ENCODE data around the gene PTPN14. TPM values are rescaled to one million over a fixed set of nuclear protein-coding genes. Genes with fewer than 3 reads are reported as not detected.
"Not testable (repeated sequence)": the region's sequence is repeated elsewhere in the genome, so short reads cannot be mapped to it uniquely, and the experiment has no call there.

PTPN14 gene
- total RNA-seq, 1 donor from 2014 or later = 73.3 TPM

DNA sequence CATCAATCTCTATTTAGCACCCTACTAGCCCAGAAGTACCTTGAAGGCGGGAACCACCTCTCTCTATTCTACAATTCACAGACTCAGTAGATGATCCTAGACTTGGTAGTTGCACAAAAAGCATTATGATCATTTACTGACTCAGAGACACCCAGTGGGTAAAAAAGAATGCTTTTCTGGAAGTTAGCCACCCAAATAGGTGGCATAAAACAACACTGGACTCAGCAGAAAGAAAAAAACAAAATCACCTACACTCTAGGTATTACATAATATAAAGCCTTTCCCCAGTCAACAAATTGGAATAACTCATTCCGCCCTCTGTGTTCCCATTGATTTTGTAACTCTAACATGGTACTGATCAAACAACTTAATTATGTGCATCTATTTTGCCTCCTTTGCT is 126.3 kb downstream of the PTPN14 start:
- DNase-seq = no peak

DNA sequence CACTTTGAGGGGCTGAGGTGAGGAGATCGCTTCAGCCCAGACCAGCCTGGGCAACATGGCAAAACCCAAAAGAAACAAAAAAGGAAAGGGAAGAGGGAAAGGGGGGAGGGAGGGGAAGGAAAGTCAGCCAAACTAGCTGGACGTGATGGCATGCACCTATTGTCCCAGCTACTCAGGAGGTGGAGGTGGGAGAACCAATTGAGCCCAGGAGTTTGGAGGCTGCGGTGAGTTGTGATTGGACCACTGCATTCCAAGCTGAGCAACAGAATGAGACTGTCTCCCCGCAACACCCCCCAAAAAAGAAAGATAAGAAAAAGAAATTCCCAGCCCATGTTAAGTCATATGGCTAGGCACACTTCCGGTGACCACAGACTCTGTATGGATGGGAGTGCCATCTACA is 128.4 kb downstream of the PTPN14 start:
- no peak for DNase-seq

DNA sequence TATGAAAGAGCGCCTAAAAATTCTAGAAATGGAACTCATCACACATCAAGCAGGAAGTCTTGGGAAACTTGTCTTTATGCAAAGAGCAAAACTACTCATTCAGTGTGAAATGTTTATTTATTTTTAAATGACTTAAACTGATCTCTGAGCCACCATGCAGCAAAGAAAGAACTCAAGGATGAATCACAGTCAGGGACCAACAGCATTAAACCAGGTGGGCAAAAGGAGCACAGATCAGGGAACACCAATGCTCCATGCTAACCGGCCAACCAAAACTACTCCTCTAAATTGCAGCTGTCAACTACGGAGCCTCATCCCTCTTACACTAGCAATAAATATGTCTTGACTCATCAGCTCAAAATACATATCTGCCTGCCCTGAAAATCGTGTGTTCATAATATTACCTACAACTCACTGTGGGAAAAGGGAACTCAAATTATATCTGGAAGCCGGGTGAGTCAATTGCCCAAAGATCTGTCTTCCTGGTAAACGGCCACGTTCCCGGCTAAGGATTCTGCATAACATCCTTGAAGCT is 129.2 kb downstream of the PTPN14 start:
- peak; percentile 78 for DNase-seq

DNA sequence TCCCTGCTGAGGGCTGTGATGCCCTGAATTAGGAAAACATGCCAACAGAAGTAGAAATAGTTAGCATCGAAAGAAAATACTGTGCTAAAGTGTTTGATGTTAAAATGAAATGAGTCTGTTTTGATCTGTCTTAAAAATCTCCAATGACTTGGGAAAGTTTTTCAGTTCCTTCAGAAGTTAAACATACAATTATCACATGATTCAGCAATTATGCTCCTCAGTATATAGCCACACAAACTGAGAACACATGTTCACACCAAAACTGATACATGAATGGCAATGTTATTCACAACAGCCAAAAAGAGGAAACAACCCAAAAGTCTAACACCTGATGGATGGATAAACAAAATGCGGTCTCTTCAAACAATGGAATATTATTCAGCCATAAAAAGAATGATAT is 130.6 kb downstream of the PTPN14 start:
- DNase-seq = no peak

DNA sequence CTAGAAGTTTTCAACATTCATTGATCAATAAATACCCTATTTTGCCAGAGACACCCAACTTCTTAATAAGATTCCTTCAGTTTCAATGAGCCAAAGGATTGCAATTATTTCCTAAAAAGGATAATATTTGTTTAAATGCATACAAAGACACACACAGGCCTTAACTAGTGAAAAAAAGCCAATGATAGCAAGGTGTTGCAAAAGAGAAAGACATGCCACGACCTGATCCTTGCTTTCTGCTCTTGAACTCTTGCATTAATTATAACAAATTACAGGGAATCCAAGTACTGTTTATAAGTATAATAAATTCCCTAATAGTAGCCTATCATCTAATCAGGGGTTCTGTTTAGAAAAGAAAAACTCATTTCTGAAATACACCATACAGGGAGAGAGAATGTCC is 131.1 kb downstream of the PTPN14 start:
- no peak for DNase-seq

DNA sequence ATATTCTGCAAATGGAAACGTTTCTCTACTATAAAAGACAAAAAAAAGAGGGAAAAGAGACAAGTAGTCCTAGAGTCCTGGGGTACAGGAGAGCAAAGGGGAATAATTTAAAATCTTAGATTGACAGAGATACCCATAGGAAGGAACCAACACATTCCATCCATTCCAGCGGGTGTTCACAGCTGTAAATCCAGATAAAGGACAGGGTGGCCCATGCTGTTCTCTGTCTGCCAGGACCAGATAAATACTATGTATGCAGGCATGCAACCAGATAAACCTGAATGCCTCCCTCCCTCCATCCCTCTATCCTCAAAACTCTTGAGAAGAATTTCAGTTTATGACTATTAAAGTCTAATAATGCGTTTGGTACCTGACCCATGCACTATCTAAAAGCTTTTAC is 131.8 kb downstream of the PTPN14 start:
- DNase-seq = no peak

DNA sequence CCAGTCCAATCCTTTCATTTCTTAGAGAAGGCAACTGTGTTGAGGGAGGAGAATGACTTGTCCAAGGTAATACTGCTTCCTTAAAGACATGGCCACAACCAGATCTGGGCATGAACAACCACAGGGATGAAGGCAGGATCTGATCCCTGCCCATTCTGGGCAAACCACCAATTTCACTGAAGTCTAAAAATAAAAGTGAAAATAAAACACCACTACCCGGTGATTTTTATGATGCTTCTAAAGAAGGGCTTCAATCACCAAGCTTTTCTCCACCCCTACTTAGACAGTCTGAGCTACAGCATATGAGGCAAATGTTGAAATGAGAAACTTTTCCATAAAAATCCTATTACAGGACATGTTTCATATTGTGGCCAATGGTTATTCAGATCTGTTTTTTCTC is 133.0 kb downstream of the PTPN14 start:
- DNase-seq = peak; percentile 31

DNA sequence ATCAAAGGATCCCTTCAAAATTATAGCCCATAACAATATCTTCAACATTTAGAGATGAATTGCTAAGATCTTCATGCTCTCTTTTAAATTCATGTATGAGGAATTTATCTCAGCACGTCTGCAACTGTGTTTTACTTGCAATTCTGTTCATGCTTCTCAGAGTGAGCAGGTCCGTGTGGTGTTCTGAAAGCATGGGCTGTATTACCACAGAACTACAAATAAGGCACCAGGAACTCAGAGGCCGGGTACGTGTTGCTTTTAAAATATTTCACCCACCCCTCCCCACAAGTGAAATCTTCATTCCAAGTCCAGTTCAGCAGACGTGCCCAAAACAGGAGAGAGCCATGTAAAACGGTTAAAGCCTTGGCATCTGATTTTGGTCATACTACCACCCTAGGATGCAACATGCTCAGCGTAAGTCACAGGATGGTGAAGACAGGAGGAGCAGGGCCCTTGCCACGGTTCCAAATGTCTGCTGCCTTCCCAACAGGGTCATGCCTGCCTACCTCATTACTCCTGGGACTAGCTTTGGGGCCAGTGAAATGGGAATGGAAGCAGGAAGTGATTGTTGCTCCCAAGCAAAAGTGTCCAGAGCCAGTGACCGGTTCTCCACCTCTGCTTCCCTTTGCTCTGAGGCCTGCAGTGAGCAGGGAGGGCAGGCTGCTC is 133.7 kb downstream of the PTPN14 start:
- peak; percentile 19 for DNase-seq

DNA sequence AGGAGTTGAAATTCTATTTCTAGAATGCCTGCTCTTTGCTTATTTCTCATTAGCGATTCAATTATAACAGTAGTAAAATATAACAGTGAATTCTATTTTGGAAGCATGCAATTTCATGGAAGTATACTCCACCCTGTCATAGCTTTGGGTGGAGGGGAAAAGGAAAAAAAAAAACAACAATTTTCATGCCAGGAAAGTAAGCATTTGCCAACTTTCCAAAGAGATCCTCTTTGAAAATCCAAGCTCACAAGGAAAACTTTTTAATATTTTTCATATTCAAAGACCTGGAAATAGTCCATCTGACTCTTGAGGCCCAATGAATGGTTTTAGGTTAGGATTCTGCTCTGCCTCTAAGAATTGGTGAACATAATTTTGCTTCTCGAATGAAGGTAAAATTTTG is 134.5 kb downstream of the PTPN14 start:
- no peak for DNase-seq

DNA sequence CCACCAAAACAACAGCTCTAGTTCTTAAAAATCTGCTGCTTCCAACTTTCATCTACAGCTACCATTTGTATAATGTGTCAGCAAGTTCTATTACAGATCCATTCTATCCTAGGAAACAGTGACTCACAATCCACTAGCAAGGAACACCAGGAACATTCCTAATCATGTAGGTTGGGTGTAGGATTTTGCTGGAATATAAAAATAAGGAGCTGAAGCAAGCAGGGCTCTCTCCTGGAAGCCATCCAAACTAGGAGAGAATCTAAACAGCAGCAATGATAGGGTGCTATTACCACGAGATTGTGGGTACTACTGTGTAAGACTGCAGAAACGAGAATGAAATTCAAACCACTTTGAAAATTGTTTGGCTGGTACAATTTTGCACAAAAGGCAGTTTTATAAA is 135.0 kb downstream of the PTPN14 start:
- peak; percentile 85 for DNase-seq

DNA sequence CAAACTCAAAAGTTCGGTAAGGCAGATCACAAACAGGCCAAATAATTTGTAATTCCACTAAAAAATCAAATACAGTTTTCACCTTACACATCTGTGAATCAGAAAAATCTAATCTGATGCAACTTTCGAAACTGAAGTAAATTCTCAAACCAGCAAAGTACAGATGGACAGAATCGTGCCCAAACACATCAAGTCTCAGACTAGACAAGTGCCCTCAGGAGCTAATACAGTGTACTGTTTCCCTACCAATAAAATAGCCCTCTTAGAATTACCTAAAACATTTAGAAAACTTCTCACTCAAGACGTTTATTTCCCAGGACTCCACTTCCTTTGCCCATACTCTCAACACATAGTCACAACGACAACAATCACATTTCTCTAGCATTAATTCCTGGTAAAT is 136.3 kb downstream of the PTPN14 start:
- DNase-seq = no peak

DNA sequence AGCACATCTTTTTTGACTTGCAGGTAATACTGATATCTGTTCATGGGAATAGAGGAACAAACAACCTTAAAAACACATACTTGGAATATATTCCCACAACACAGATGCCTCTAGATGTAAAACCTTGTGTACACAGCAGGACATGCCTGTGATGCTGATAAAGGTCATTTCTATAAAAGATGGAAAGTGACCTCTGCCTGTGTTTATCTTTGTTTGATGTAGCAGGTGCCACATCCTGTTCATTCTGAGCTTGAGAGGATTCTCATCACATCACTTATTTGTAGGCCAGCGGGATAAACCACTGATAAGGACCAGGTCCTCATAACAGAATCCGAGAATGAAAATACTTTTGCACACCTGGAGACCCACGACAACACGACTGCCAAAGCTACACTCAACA is 136.7 kb downstream of the PTPN14 start:
- DNase-seq = peak; percentile 58

DNA sequence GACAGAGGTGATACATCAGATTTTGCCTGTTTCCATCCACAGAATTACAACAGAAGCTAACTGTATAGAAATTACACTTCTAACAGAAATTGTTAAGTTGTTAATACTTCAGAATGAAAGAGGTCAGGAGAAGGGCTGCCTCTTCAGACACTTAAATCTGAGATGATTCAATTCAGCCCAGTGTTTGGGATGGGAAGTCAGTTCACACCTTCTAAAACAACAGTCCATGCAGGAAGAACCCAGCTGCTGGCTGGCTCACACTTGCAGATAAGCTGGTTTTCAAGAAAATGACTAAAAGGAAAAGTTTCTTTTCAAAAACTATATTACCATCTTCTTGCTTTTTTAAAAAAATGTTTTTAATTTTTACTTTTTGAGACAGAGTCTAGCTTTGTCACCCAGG is 138.1 kb downstream of the PTPN14 start:
- no peak for DNase-seq

DNA sequence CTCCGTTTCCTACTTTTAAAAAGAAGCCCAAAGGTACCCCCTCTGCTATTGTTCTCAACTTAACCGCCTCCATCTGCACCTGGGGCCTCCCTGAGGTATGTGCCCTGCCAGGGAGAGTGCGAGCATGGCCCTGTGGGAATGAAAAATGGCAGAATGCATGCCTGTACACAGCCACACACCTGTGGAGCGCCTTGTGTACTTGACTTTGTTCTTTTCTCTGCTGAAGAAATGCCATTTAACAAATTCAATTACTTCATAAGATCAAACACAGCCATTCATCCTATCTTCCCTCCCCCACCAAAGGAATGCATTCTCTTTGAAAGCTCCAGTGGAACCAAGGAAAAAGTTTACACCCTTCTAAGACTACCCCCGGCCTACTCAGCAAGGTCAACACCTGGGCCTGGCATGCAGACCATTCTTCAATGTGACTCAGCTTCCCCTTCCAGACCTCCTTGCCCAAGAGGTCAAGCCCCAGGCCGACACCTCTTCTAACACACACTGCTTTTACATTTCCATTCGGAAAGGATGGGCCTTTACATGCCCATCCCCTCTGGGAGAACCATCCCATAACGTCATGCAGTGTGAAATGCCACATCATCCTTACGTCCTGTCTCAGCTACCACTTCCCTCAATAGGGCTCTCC is 146.7 kb downstream of the PTPN14 start:
- peak; percentile 96 for DNase-seq

DNA sequence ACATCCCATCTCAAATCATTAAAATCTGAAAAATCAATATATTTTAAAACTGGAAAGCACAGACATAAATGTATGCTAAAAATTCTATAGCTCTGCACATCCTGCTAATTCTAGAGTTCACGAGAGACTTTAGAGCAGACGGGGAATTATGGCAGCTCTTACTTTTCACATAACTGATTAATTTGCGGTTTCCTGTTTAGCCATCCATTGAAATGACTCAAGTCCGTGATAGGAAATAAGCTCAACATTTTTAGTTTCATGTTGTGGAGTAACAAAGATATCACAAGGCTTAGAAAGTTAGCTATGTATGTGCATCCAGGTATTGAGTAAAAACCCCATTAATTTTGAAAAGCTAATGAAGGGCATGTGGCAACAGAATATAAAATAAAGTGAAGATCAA is 147.2 kb downstream of the PTPN14 start:
- DNase-seq = peak; percentile 91

DNA sequence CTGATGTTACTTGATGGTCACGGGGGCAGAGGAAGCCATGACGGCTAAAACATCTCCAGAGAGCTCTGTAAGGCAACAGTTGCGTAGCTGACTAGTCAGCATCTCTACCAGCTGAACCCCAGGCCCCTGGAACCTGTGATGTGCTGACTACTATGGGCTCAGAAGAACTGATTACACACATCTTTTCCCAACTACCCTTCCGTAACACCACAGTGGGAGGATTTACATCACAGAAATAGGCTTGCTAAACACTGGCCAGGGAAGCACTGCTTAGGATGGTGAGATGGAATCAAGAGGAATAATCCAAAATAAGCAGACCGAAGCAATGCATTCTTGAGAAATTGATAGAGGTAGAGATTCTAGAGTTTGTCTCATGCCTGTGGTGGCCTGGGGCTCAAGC is 148.0 kb downstream of the PTPN14 start:
- peak; percentile 21 for DNase-seq

DNA sequence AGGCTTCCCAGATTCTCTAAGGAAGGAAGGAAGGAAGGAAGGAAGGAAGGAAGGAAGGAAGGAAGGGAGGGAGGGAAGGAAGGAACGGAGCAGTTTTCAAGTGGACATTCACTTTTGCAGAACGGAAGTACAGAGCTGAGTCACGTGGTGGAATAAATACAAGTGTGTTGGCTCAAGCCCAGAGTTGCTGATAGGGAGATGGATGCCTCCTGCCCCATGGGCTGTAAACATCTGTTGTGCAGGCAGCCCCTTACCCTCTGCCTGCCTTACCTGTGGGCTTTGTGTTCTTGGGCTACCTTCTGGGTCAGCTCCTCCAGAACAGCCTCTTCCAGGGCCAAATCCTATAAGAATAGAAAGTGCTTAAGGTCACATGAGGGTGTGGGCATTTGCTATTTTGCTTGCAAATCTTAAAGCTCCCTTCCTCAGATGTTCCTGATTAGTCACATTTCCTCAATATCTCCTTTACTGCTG is 148.8 kb downstream of the PTPN14 start:
- DNase-seq = peak; percentile 72

DNA sequence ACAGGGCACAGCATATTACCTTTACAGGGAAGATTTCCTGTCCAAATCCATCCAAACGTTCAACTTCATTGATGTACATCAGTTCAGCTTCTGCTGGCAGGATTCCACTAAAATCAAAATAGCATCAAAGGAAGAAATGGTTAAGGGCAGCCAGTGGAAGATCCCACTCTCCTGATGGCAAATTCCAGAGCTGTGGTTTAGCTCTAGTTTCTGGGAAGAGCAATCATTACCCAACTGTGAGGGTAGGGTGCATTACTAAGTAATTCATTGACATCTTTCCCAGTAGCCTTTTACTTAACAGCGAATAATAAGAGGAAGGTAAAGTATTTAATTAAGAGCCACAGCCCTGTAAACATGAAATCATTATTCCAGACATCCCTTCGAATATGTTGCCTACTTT is 149.7 kb downstream of the PTPN14 start:
- DNase-seq = no peak

DNA sequence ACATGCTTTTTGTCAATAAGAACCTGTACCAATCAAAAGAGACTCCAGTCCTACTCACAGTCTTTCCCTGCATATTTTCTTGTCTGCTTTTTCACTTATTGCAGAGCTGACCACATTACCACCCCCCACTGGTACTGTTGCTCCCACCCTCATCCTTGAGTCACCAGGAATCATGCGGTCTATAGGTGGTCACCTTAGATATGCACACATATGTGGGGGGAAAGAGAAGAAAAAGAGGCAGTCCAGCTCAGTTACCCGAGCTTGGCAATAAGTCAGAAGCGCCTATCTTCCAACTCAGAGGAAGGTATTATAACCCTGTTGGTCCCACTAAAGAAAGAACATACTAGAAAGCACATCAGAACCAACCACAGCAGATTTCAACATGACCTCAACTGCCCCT is 151.3 kb downstream of the PTPN14 start:
- DNase-seq = no peak

DNA sequence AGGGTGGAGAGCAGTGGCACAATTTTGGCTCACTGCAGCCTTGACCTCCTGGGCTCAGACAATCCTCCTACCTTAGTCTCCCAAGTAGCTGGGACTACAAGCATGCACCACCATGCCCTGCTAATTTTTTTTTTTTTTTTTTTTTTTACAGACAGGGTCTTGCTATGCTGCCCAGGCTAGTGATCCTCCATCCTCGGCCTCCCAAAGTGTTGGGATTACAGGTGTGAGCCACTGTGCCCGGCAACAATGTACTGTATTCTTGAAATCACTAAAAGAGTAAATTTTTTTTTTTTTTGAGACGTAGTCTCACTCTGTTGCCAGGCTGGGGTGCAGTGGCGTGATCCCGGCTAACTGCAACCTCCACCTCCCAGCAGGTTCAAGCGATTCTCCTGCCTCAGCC is 152.9 kb downstream of the PTPN14 start:
- DNase-seq = no peak

DNA sequence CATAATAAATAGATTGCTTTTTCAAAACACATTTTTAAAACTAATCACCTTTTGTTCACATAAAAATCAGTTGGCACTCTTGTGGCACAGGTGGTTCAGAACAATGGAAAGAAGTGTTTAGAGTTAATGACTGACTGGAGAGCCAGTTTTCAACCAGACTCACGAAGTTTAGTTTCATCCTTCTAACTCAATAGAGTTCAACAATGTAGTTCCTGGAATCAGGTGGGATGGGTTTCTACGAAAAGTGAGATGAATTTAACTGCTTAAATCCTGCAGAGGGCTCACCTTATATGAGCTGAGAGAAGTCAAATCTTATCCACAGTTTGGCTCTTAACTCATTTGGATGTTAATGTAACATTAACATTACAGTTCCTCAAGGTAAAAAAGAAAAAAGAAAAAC is 153.9 kb downstream of the PTPN14 start:
- no peak for DNase-seq

DNA sequence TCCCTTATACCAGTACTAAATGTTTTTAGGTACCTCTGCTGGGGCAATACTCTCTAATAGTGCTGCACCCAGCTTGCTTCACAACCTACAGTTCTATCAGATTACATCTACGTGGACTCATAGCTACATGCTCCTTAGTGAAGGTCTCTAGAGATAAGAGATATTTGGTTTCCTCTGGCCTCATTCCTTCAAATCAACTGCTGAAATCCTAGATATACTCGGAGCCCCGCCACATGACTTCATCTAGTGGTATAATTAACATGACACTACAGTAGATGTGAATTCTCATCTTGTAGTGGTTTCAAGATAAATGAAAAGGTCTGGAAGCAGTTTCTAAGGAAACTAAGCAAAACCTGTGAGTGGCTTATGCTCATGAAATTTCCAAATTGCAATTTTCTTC is 155.1 kb downstream of the PTPN14 start:
- no peak for DNase-seq

DNA sequence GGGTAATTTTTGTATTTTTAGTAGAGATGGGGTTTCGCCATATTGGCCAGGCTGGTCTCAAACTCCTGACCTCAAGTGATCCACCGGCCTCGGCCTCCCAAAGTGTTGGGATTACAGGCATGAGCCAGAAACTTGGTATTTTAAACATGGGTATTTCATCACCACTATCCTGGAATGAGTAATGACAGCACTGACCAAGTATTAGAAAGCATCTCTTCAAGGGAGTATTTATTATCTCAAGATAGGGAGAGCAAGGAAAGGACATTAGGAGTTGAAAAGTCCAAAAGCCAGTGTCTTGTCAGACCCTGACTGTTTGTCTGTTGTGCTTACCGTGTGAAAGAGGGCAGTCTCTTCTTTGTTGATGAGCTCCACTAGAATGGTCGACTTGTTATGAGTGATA is 156.8 kb downstream of the PTPN14 start:
- DNase-seq = not testable (repeated sequence)

DNA sequence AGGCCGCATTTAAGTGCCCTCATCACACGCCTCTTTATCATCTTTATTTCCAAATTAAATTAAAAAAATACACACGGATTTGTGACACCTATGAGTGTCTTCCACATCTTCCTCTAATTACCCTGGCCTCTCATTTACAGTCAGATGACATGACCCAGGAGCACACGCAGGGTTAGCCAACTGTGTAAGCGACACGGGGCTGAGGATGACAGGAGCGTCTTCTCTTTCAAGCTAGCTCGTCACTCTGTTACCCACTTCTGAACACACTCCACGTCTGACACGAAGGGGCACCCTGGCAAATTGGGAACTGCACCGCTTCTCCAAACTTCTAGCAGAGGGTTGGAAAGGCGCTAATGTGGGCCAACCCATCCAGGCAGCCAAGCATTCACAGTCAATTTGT is 158.3 kb downstream of the PTPN14 start:
- DNase-seq = no peak

Data from dermis blood vessel endothelial cell (primary cell).